CD14-positive monocyte (primary cell): ENCODE data around the gene GDPD4. TPM values are rescaled to one million over a fixed set of nuclear protein-coding genes. Genes with fewer than 3 reads are reported as not detected.

Experiments used
- DNase-seq, 3 donors: peaks; one replicate each; pipeline ENCODE4 v3.0.0-alpha.2; 2011 to 2022
- H2AFZ ChIP-seq: 2 replicates; pipeline ENCODE4 v1.6.0; 2012; ENCODE audit warnings: mild to moderate bottlenecking, low read depth, low read length, inconsistent platforms; ENCODE audit not compliant: insufficient read depth, poor library complexity, severe bottlenecking
- H3K27ac ChIP-seq, 2 donors: 1 replicate in 1 of 2; 2 replicates in 1 of 2; pipeline ENCODE4 v1.5.1; 2012 to 2013; ENCODE audit warnings: low read length in 2 of 2, control low read depth in 1 of 2, inconsistent platforms in 1 of 2, low read depth in 1 of 2, mild to moderate bottlenecking in 1 of 2
- H3K27me3 ChIP-seq, 2 donors: one replicate each; pipeline versions ENCODE4 v1.6.0 to v1.6.1; 2011 to 2013; ENCODE audit warnings: low read length in 2 of 2; ENCODE audit not compliant: control insufficient read depth in 2 of 2, insufficient read depth in 2 of 2
- H3K36me3 ChIP-seq, 2 donors: replicated peaks in 1 of 2; 1 replicate in 1 of 2; 2 replicates in 1 of 2; pipeline versions ENCODE4 v1.5.1 to v1.6.1; 2012 to 2013; ENCODE audit warnings: low read length in 2 of 2, control low read depth in 1 of 2, inconsistent platforms in 1 of 2, mild to moderate bottlenecking in 1 of 2; ENCODE audit not compliant: insufficient read depth in 2 of 2, control insufficient read depth in 1 of 2
- H3K4me1 ChIP-seq, 2 donors: 1 replicate in 1 of 2; 2 replicates in 1 of 2; pipeline versions ENCODE4 v1.5.1 to v1.6.1; 2012 to 2013; ENCODE audit warnings: low read length in 2 of 2, control low read depth in 1 of 2, inconsistent platforms in 1 of 2, mild to moderate bottlenecking in 1 of 2, moderate library complexity in 1 of 2; ENCODE audit not compliant: insufficient read depth in 2 of 2, control insufficient read depth in 1 of 2
- H3K4me2 ChIP-seq: replicated peaks from 2 replicates; pipeline ENCODE3; 2012; ENCODE audit warnings: low read length, moderate library complexity, mild to moderate bottlenecking; ENCODE audit not compliant: poor library complexity, severe bottlenecking; ENCODE audit errors: extremely low read depth
- H3K4me3 ChIP-seq, 3 experiments: fragments of 200-600 bp in 1 of 3; sonication (generic) in 1 of 3; replicated peaks in 1 of 3; 1 replicate in 2 of 3; 2 replicates in 1 of 3; pipeline ENCODE4 v1.5.1; 2011 to 2013; ENCODE audit warnings: low read length in 3 of 3, mild to moderate bottlenecking in 3 of 3, control low read depth in 2 of 3, low read depth in 2 of 3, inconsistent platforms in 1 of 3, moderate library complexity in 1 of 3
- H3K79me2 ChIP-seq: 2 replicates; pipeline ENCODE4 v1.6.0; 2012; ENCODE audit warnings: mild to moderate bottlenecking, control low read depth, inconsistent platforms, low read length, moderate library complexity; ENCODE audit not compliant: insufficient read depth
- H3K9ac ChIP-seq: 2 replicates; pipeline ENCODE4 v1.6.0; 2017; ENCODE audit warnings: low read length, mild to moderate bottlenecking; ENCODE audit not compliant: insufficient read depth, poor library complexity, severe bottlenecking
- H3K9me3 ChIP-seq, 2 donors: replicated peaks in 1 of 2; 1 replicate in 1 of 2; 2 replicates in 1 of 2; pipeline versions ENCODE4 v1.5.1 to v1.6.1; 2012 to 2013; ENCODE audit warnings: low read length in 2 of 2, control low read depth in 1 of 2; ENCODE audit not compliant: control insufficient read depth in 1 of 2, insufficient read depth in 1 of 2
- H4K20me1 ChIP-seq: 2 replicates; pipeline ENCODE4 v1.6.0; 2012; ENCODE audit warnings: mild to moderate bottlenecking, low read length, control low read depth, moderate library complexity; ENCODE audit not compliant: insufficient read depth
- H3K27ac Mint-ChIP-seq, 7 donors: one replicate each; pipeline ENCODE4 v1.8.0; 2020; ENCODE audit warnings: mild to moderate bottlenecking in 7 of 7, mixed read lengths in 7 of 7, moderate library complexity in 6 of 7, inconsistent platforms in 2 of 7
- H3K27me3 Mint-ChIP-seq, 3 donors: one replicate each; pipeline ENCODE4 v1.8.0; 2021 to 2022; ENCODE audit warnings: low read depth in 3 of 3, mild to moderate bottlenecking in 3 of 3, mixed read lengths in 3 of 3, moderate library complexity in 3 of 3, inconsistent platforms in 1 of 3
- H3K36me3 Mint-ChIP-seq, 2 donors: one replicate each; pipeline ENCODE4 v1.8.0; 2020; ENCODE audit warnings: mixed read lengths in 2 of 2, inconsistent platforms in 1 of 2, mild to moderate bottlenecking in 1 of 2
- H3K4me1 Mint-ChIP-seq: one replicate; pipeline ENCODE4 v1.8.0; 2020; ENCODE audit warnings: mild to moderate bottlenecking, mixed read lengths
- H3K4me3 Mint-ChIP-seq, 2 donors: one replicate each; pipeline ENCODE4 v1.8.0; 2020; ENCODE audit warnings: mild to moderate bottlenecking in 2 of 2, mixed read lengths in 2 of 2, moderate library complexity in 1 of 2
- H3K9me3 Mint-ChIP-seq, 7 donors: one replicate each; pipeline ENCODE4 v1.8.0; 2020 to 2022; ENCODE audit warnings: mixed read lengths in 7 of 7, mild to moderate bottlenecking in 6 of 7, moderate library complexity in 6 of 7, inconsistent platforms in 2 of 7
- CTCF ChIP-seq: fragments of 200-600 bp; IDR thresholded peaks from one replicate; pipeline ENCODE4 v1.8.0; 2022; ENCODE audit warnings: antibody characterized with exemption, mild to moderate bottlenecking
- WGBS: methylation state at CpG from one replicate; pipeline ENCODE4 v1.1.5; 2013; ENCODE audit warnings: missing lambda C conversion rate; ENCODE audit not compliant: insufficient coverage; 5-methylcytosine and 5-hydroxymethylcytosine counted together
- intact Hi-C, 2 donors: fragments of 100-400 bp; cut with micrococcal nuclease; formaldehyde crosslinking; loops; one replicate each; pipeline versions ENCODE4 v1.15.0 to v1.15.1; 2023
- polyA plus RNA-seq, 3 donors: library from polyadenylated mRNA; depleted of rRNA in 1 of 3; unstranded in 2 of 3; stranded (reverse) in 1 of 3; fragments of 300-500 nt in 2 of 3; fragments of >200 nt in 1 of 3; fragmentation: Illumina TruSeq in 2 of 3; gene quantifications; 1 replicate in 2 of 3; 2 replicates in 1 of 3; pipeline ENCODE4 v1.2.3, GENCODE V29; 2012 to 2021

Gene GDPD4
- polyA plus RNA-seq, 3 donors = not detected

- H3K27ac Mint-ChIP-seq = no peak overlapping the region
- H3K4me2 ChIP-seq = peak overlapping the region; percentile 19
- 14% methylated on average over 9 of the region's 10 CpGs for WGBS
These were observed 128.0 kb downstream of the GDPD4 start for GRCh38 chr11:77173494-77173893.

GRCh38 chr11:77172666-77172982, 128.9 kb downstream of the GDPD4 start:
- WGBS = 91% methylated on average over 13 of the region's 16 CpGs
- DNase-seq = no peak
- Histone ChIP-seq H3K27me3 (no peaks in the 10 kb centered on the region), H3K9ac (no peak overlapping the region), H3K79me2 (no peaks in the 10 kb centered on the region), H2AFZ (no peak overlapping the region), H3K4me3 (no peak overlapping the region), H4K20me1 (no peaks in the 10 kb centered on the region), H3K4me1 (peaks cover 38 to 40% of the 10 kb centered on the region in 2 donors), H3K9me3 (no peaks in the 10 kb centered on the region), H3K27ac (no peak overlapping the region), H3K4me2 (no peak overlapping the region), H3K36me3 (no peaks in the 10 kb centered on the region)
- no peak for TF ChIP-seq CTCF
- Mint-ChIP-seq H3K4me1 (peaks cover 40% of the 10 kb centered on the region), H3K27ac (no peak overlapping the region), H3K4me3 (no peak overlapping the region), H3K9me3 (peaks cover 0 to 1% (median 0%) of the 10 kb centered on the region in 7 donors), H3K36me3 (no peaks in the 10 kb centered on the region), H3K27me3 (peaks cover 2 to 9% (median 7%) of the 10 kb centered on the region in 3 donors)
- intact Hi-C loops = no loop called here

More at GRCh38 chr11:77173494-77173893, 128.0 kb downstream of the GDPD4 start:
- no peaks in the 10 kb centered on the region for H4K20me1 ChIP-seq
- no peaks in the 10 kb centered on the region for H3K9me3 ChIP-seq
- Mint-ChIP-seq H3K9me3 (peaks cover 0 to 4% (median 0%) of the 10 kb centered on the region in 7 donors), H3K4me3 (peak overlapping the region in 1 of 2 donors; percentile 53), H3K36me3 (peaks cover 5% of the 10 kb centered on the region in 2 donors), H3K27me3 (peaks cover 2 to 7% (median 5%) of the 10 kb centered on the region in 3 donors), H3K4me1 (peaks cover 40% of the 10 kb centered on the region)
- DNase-seq = no peak
- TF ChIP-seq CTCF = no peak
- H3K27me3 ChIP-seq = no peaks in the 10 kb centered on the region
- H3K79me2 ChIP-seq = no peaks in the 10 kb centered on the region
- no peak overlapping the region for H3K27ac ChIP-seq
- H3K9ac ChIP-seq = peak overlapping the region; percentile 37
- peaks cover 38 to 40% of the 10 kb centered on the region in 2 donors for H3K4me1 ChIP-seq
- peak overlapping the region; percentile 76 for H2AFZ ChIP-seq
- H3K36me3 ChIP-seq = peaks cover 4 to 7% of the 10 kb centered on the region in 2 donors
- intact Hi-C loops = no loop called here
- H3K4me3 ChIP-seq = no peak overlapping the region
